Ishikawa (cell line): ENCODE results near the gene MERTK.

ENCODE experiments used
- CEBPB ChIP-seq: IDR thresholded peaks from 2 replicates; pipeline ENCODE4 v1.6.1; 2012
- CREB1 ChIP-seq: IDR thresholded peaks from 2 replicates; pipeline ENCODE4 v1.6.1; 2012; ENCODE audit warnings: low read depth
- EGR1 ChIP-seq: IDR thresholded peaks from 2 replicates; pipeline ENCODE4 v1.6.1; 2012
- EP300 ChIP-seq: IDR thresholded peaks from 2 replicates; pipeline ENCODE4 v1.6.1; 2012; ENCODE audit warnings: borderline replicate concordance
- FOXM1 ChIP-seq: IDR thresholded peaks from 2 replicates; pipeline ENCODE4 v1.6.1; 2012; ENCODE audit warnings: low read depth, borderline replicate concordance
- MAX ChIP-seq: IDR thresholded peaks from 2 replicates; pipeline ENCODE4 v1.6.1; 2012
- NFIC ChIP-seq: IDR thresholded peaks from 2 replicates; pipeline ENCODE4 v1.6.1; 2012
- RAD21 ChIP-seq: IDR thresholded peaks from 2 replicates; pipeline ENCODE4 v1.6.1; 2012; ENCODE audit warnings: low read depth
- REST ChIP-seq: IDR thresholded peaks from 2 replicates; pipeline ENCODE4 v1.6.1; 2012; ENCODE audit warnings: low read depth, mild to moderate bottlenecking
- TAF1 ChIP-seq: IDR thresholded peaks from 2 replicates; pipeline ENCODE4 v1.6.1; 2012; ENCODE audit warnings: low read depth, mild to moderate bottlenecking
- TCF12 ChIP-seq: IDR thresholded peaks from 2 replicates; pipeline ENCODE4 v1.6.1; 2012; ENCODE audit warnings: low read depth
- TEAD4 ChIP-seq: IDR thresholded peaks from 2 replicates; pipeline ENCODE4 v1.6.1; 2012
- USF1 ChIP-seq: IDR thresholded peaks from 2 replicates; pipeline ENCODE4 v1.6.1; 2012
- YY1 ChIP-seq: IDR thresholded peaks from 2 replicates; pipeline ENCODE4 v1.6.1; 2012; ENCODE audit warnings: low read depth
- ZBTB7A ChIP-seq: IDR thresholded peaks from 2 replicates; pipeline ENCODE4 v1.6.1; 2012; ENCODE audit warnings: low read depth

Gene MERTK

GRCh38 chr2:111904726-111905474, 6.5 kb downstream of the MERTK start:
- TF ChIP-seq YY1 = no peak

GRCh38 chr2:111905990-111906735, 7.8 kb downstream of the MERTK start:
- TF ChIP-seq RAD21 = no peak
- no peak for TF ChIP-seq TCF12
- no peak for TF ChIP-seq EGR1
- TF ChIP-seq EP300 = no peak

- TF ChIP-seq TCF12 = no peak
- no peak for TF ChIP-seq EGR1
- TF ChIP-seq NFIC = no peak
- no peak for TF ChIP-seq TAF1
- TF ChIP-seq EP300 = no peak
- TF ChIP-seq TEAD4 = no peak
- TF ChIP-seq FOXM1 = no peak
- no peak for TF ChIP-seq MAX
- TF ChIP-seq ZBTB7A = no peak
- TF ChIP-seq YY1 = no peak
- no peak for TF ChIP-seq CREB1
- TF ChIP-seq REST = no peak
- no peak for TF ChIP-seq USF1
- TF ChIP-seq RAD21 = no peak
- TF ChIP-seq CEBPB = no peak
Measured at GRCh38 chr2:111908578-111908977, 10.2 kb downstream of the MERTK start.

GRCh38 chr2:111909079-111909478, 10.7 kb downstream of the MERTK start:
- no peak for TF ChIP-seq RAD21

GRCh38 chr2:111910609-111911277, 12.3 kb downstream of the MERTK start:
- TF ChIP-seq CEBPB (no peak), EP300 (no peak), TCF12 (no peak), REST (no peak), FOXM1 (no peak)

- TF ChIP-seq TCF12 (no peak), USF1 (no peak), RAD21 (no peak), YY1 (no peak), ZBTB7A (no peak), EGR1 (no peak), EP300 (no peak), MAX (no peak), REST (no peak), CEBPB (no peak), TEAD4 (no peak), TAF1 (no peak), FOXM1 (no peak)
Measured at GRCh38 chr2:111912547-111912946, 14.1 kb downstream of the MERTK start.
